IMR-90 (cell line): ENCODE results near the gene ZBTB7B. TPM values are rescaled to one million over a fixed set of nuclear protein-coding genes. Genes with fewer than 3 reads are reported as not detected.
"Not testable (repeated sequence)": the region's sequence is repeated elsewhere in the genome, so short reads cannot be mapped to it uniquely, and the experiment has no call there.

Experiments used
- ATAC-seq: fragments of 200-7000 bp; cut with Tn5 transposase; 2 replicates; pipeline ENCODE4 v1.9.1; 2020; ENCODE audit warnings: low read depth, mild to moderate bottlenecking, moderate library complexity
- BruUV-seq: library from RNA; stranded (reverse); fragments of 400-500 nt; replicated peaks from 2 replicates; lab custom pipeline; 2021; lab: Mats Ljungman, UMichigan
- CTCF ChIA-PET: fragments of 300-600 bp; formaldehyde crosslinking; extraction: SDS; loops from one replicate; lab custom pipeline; 2021; ENCODE audit warnings: antibody characterized with exemption; lab: Yijun Ruan, JAX
- POLR2A ChIA-PET: fragments of 300-600 bp; sonication (Branson Sonifier 250); formaldehyde crosslinking; loops from one replicate; lab custom pipeline; 2022; ENCODE audit warnings: antibody characterized with exemption; ENCODE audit not compliant: unreplicated experiment; lab: Charles Lee
- DNase-seq: peaks from one replicate; pipeline ENCODE4 v3.0.0; 2013
- H2AFZ ChIP-seq: replicated peaks from 2 replicates; pipeline ENCODE3; 2013; ENCODE audit warnings: low read length, mild to moderate bottlenecking; ENCODE audit not compliant: poor library complexity
- H2AK5ac ChIP-seq: 2 replicates; pipeline ENCODE4 v1.6.1; 2013; ENCODE audit warnings: low read depth, low read length, inconsistent platforms
- H2AK9ac ChIP-seq: replicated peaks from 2 replicates; pipeline ENCODE3; 2013; ENCODE audit warnings: mild to moderate bottlenecking, low read depth, low read length, moderate library complexity; ENCODE audit not compliant: poor library complexity
- H2BK120ac ChIP-seq: 2 replicates; pipeline ENCODE4 v1.6.1; 2013; ENCODE audit warnings: low read depth, low read length, inconsistent platforms
- H2BK15ac ChIP-seq: 3 replicates; pipeline ENCODE4 v1.6.1; 2013; ENCODE audit warnings: low read depth, low read length, inconsistent platforms
- H2BK20ac ChIP-seq: 2 replicates; pipeline ENCODE4 v1.6.1; 2013; ENCODE audit warnings: low read depth, mild to moderate bottlenecking, inconsistent platforms, low read length, moderate library complexity
- H2BK5ac ChIP-seq: 2 replicates; pipeline ENCODE4 v1.6.1; 2013; ENCODE audit warnings: mild to moderate bottlenecking, low read depth, low read length, inconsistent platforms; ENCODE audit not compliant: poor library complexity, severe bottlenecking
- H3K14ac ChIP-seq: replicated peaks from 2 replicates; pipeline ENCODE4 v1.6.1; 2013; ENCODE audit warnings: low read depth, low read length, inconsistent platforms
- H3K18ac ChIP-seq: 2 replicates; pipeline ENCODE4 v1.6.1; 2013; ENCODE audit warnings: low read depth, low read length, control low read depth
- H3K23ac ChIP-seq: 2 replicates; pipeline ENCODE4 v1.6.1; 2013; ENCODE audit warnings: low read depth, low read length, inconsistent platforms
- H3K27ac ChIP-seq: 2 replicates; pipeline ENCODE4 v1.5.1; 2013; ENCODE audit warnings: mild to moderate bottlenecking, control low read depth, low read length; ENCODE audit not compliant: insufficient read depth
- H3K27me3 ChIP-seq: 2 replicates; pipeline ENCODE4 v1.6.1; 2013; ENCODE audit warnings: low read length; ENCODE audit not compliant: control insufficient read depth, insufficient read depth
- H3K36me3 ChIP-seq: 2 replicates; pipeline ENCODE4 v1.6.1; 2013; ENCODE audit warnings: low read length, mixed read lengths; ENCODE audit not compliant: control insufficient read depth, insufficient read depth
- H3K4ac ChIP-seq: 2 replicates; pipeline ENCODE4 v1.6.1; 2013; ENCODE audit warnings: low read depth, low read length, inconsistent platforms
- H3K4me1 ChIP-seq: 2 replicates; pipeline ENCODE4 v1.6.1; 2013; ENCODE audit warnings: low read length, mixed read lengths; ENCODE audit not compliant: control insufficient read depth, insufficient read depth
- H3K4me2 ChIP-seq: 2 replicates; pipeline ENCODE4 v1.6.1; 2013; ENCODE audit warnings: low read depth, mild to moderate bottlenecking, control low read depth, low read length, moderate library complexity
- H3K4me3 ChIP-seq: 2 replicates; pipeline ENCODE4 v1.5.1; 2013; ENCODE audit warnings: low read depth, mild to moderate bottlenecking, control low read depth, low read length, moderate library complexity; ENCODE audit not compliant: insufficient read depth
- H3K56ac ChIP-seq: 2 replicates; pipeline ENCODE4 v1.6.1; 2013; ENCODE audit warnings: low read length, inconsistent platforms; ENCODE audit not compliant: insufficient read depth; ENCODE audit errors: extremely low read depth
- H3K79me1 ChIP-seq, 2 experiments: 2 replicates each; pipeline ENCODE4 v1.6.1; 2013; ENCODE audit warnings: low read length in 2 of 2, inconsistent platforms in 1 of 2, low read depth in 1 of 2
- H3K9ac ChIP-seq: 2 replicates; pipeline ENCODE4 v1.6.1; 2013; ENCODE audit warnings: low read depth, low read length, control low read depth
- H3K9me1 ChIP-seq: 2 replicates; pipeline ENCODE4 v1.6.1; 2013; ENCODE audit warnings: low read length, inconsistent platforms; ENCODE audit not compliant: insufficient read depth
- H3K9me3 ChIP-seq: 2 replicates; pipeline ENCODE4 v1.6.1; 2013; ENCODE audit warnings: low read length; ENCODE audit not compliant: control insufficient read depth, insufficient read depth
- H4K20me1 ChIP-seq: 2 replicates; pipeline ENCODE4 v1.6.1; 2013; ENCODE audit warnings: low read length, inconsistent platforms; ENCODE audit not compliant: insufficient read depth
- H4K5ac ChIP-seq: 2 replicates; pipeline ENCODE4 v1.6.1; 2013; ENCODE audit warnings: mild to moderate bottlenecking, low read depth, low read length, control low read depth
- H4K8ac ChIP-seq, 2 experiments: 2 replicates each; pipeline ENCODE4 v1.6.1; 2013; ENCODE audit warnings: low read depth in 2 of 2, low read length in 2 of 2, control low read depth in 1 of 2, inconsistent platforms in 1 of 2
- H4K91ac ChIP-seq: 2 replicates; pipeline ENCODE4 v1.6.1; 2013; ENCODE audit warnings: low read depth, low read length, inconsistent platforms; ENCODE audit not compliant: insufficient read depth
- CEBPB ChIP-seq: IDR thresholded peaks from 2 replicates; pipeline ENCODE4 v1.6.1; 2012; ENCODE audit warnings: low read depth, low read length, improper control_type of control experiment
- ELK1 ChIP-seq: fragments of 150-350 bp; IDR thresholded peaks from 2 replicates; pipeline ENCODE4 v1.6.1; 2016; ENCODE audit warnings: low read depth, mild to moderate bottlenecking, low read length, moderate library complexity, borderline replicate concordance
- WGBS, 2 experiments: methylation state at CpG; one replicate each; pipeline versions ENCODE4 v1.1.5 to v1.1.7; 2013; ENCODE audit warnings: missing lambda C conversion rate in 2 of 2; ENCODE audit not compliant: insufficient read length in 1 of 2; ENCODE audit errors: extremely low coverage in 2 of 2; 5-methylcytosine and 5-hydroxymethylcytosine counted together
- dilution Hi-C: fragments of 300-500 bp; cut with HindIII; formaldehyde crosslinking; loops from one replicate; pipeline ENCODE4 v1.14.3; 2018; ENCODE audit warnings: low sequenced_read_pairs; ENCODE audit not compliant: unreplicated experiment
- in situ Hi-C: fragments of 300-500 bp; cut with MboI; formaldehyde crosslinking; loops from 3 replicates; pipeline ENCODE4 v1.14.3; 2019; ENCODE audit warnings: low sequenced_read_pairs, inconsistent platforms, mixed read lengths
- intact Hi-C: fragments of 100-400 bp; cut with micrococcal nuclease; formaldehyde crosslinking; loops from 2 replicates; pipeline ENCODE4 v1.10.0; 2022
- polyA plus RNA-seq, 3 experiments: library from polyadenylated mRNA; depleted of rRNA; stranded (reverse); fragments of >200 nt; gene quantifications; 2 replicates each; pipeline ENCODE4 v1.2.3, GENCODE V29; 2012; ENCODE audit warnings: low replicate concordance in 1 of 3
- total RNA-seq: library from RNA; depleted of rRNA; stranded (reverse); fragments of >200 nt; gene quantifications from 2 replicates; pipeline ENCODE4 v1.2.3, GENCODE V29; 2012

Gene ZBTB7B
- total and polyA plus RNA-seq, 2 of the 4 experiments (the other 2 are of a cell fraction), result 7.7 to 17.4 TPM

DNA sequence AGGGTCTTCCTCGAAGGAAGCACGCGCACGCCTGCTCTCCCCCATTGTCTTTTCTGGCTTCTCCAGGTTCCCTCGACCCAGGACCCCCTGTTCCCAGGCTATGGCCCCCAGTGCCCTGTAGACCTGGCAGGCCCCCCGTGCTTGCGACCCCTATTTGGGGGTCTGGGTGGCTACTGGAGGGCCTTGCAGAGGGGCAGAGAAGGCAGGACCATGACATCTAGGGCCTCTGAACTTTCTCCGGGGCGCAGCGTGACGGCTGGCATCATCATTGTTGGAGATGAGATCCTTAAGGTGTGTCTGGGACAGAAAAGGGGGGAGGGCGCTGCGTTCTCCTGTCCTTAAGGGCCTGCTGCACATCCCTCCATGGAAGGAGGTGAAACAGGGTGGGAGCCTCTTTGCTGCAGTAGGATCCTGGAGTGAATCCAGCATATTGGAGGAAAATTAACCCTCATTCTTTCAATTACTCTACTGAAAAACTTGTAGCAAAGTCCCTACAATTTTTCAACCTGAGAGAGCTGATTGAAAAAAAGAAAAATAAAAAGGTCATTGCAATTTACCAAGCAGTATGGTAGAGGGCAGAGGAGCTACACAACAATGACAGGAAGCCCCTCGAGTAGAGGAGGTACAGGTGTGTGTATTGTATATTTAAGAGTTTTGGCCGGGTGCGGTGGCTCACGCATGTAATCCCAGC, 18.7 kb upstream of the ZBTB7B start (continued):
- no peak for TF ChIP-seq ELK1
- no peak for TF ChIP-seq CEBPB

GRCh38 chr1:154986736-154987135, 15.9 kb upstream of the ZBTB7B start:
- H3K4me2 ChIP-seq, H4K5ac ChIP-seq, ATAC-seq, H3K56ac ChIP-seq, H3K9me1 ChIP-seq, H4K91ac ChIP-seq, H3K4ac ChIP-seq, H2BK20ac ChIP-seq, DNase-seq, in situ Hi-C loops, H3K4me1 ChIP-seq, H3K9ac ChIP-seq, H2BK5ac ChIP-seq, H2AK5ac ChIP-seq, BruUV-seq, H3K4me3 ChIP-seq, H2AK9ac ChIP-seq, H3K14ac ChIP-seq, H2BK120ac ChIP-seq, CTCF ChIA-PET, H3K18ac ChIP-seq, intact Hi-C loops, H4K8ac ChIP-seq, H2AFZ ChIP-seq, H3K9me3 ChIP-seq, POLR2A ChIA-PET, H3K27me3 ChIP-seq, H3K23ac ChIP-seq, H2BK15ac ChIP-seq, dilution Hi-C loops, H3K27ac ChIP-seq: not testable (repeated sequence)
- H3K79me1 ChIP-seq, result peaks cover 27 to 68% of the 10 kb centered on the region in 2 experiments
- no CpG with 5 or more reads among the region's 4 CpGs for WGBS, 2 experiments
- peaks cover 28% of the 10 kb centered on the region for H3K36me3 ChIP-seq
- peaks cover 12% of the 10 kb centered on the region; the same call in 1 of the 2 replicates for H4K20me1 ChIP-seq
